ENCODE results near the gene EXOC4.

DNA sequence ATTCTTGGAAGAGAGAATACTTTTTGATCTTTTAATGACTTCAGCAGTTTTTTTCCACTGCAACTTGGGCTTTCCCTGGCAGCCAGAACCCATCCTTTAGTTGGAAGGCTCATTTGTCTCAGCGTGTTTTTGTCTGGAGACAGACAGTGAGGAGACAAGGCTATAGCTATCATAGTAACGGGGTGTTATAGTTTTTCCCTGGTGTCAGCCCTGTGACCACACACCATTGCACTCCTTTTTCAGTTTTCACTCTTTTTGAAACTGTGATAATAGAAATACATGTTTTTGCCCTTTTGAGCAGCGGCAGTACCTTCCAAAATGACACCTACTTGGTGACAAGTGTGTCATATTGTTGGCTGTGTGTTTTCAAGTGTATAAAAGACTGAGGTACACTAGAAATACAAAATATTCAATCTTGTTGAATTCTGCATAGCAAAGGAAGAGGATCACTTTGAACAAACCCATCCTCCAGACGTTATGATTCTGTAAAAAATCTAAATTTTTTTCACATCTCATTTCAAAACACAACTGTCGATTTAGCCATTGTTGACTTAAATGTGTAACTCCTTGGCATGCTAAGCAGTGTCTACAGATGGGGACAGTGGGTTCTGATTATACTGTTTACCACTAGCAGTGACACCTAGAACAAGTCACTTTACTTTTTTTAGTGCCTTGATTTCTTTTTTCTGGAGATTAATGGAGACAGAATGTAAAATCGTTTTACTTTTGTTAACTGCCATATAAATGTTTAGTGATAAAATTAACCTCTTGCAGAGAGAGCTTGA, 130.1 kb downstream of the EXOC4 start:
- TF ChIP-seq, protein P1, sequence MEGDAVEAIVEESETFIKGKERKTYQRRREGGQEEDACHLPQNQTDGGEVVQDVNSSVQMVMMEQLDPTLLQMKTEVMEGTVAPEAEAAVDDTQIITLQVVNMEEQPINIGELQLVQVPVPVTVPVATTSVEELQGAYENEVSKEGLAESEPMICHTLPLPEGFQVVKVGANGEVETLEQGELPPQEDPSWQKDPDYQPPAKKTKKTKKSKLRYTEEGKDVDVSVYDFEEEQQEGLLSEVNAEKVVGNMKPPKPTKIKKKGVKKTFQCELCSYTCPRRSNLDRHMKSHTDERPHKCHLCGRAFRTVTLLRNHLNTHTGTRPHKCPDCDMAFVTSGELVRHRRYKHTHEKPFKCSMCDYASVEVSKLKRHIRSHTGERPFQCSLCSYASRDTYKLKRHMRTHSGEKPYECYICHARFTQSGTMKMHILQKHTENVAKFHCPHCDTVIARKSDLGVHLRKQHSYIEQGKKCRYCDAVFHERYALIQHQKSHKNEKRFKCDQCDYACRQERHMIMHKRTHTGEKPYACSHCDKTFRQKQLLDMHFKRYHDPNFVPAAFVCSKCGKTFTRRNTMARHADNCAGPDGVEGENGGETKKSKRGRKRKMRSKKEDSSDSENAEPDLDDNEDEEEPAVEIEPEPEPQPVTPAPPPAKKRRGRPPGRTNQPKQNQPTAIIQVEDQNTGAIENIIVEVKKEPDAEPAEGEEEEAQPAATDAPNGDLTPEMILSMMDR (IDR thresholded peaks at IDR 0.05) = no peak
- TF ChIP-seq POLR2A (IDR thresholded peaks at IDR 0.05) (no peak), EP300 (IDR thresholded peaks at IDR 0.05; ENCODE audit: low read depth) (no peak), POLR2AphosphoS5 (IDR thresholded peaks at IDR 0.05) (no peak)

Measured in transverse colon (tissue), 4 donors.